Ovary (tissue), 1 donor: ENCODE results near the gene AUTS2.

ENCODE experiments used
- EP300 ChIP-seq: sonication (generic); formaldehyde crosslinking; IDR thresholded peaks from one replicate; pipeline ENCODE4 v1.6.1; 2017; ENCODE audit warnings: antibody characterized with exemption
- POLR2A ChIP-seq: fragments of 450-650 bp; IDR thresholded peaks from one replicate; pipeline ENCODE4 v1.6.1; 2017; ENCODE audit warnings: antibody characterized with exemption, mild to moderate bottlenecking, moderate library complexity

GRCh38 chr7:69735582-69735981 lies 137.3 kb downstream of the AUTS2 start:
- no peak for TF ChIP-seq EP300
- TF ChIP-seq POLR2A: no peak
